GM12878 (cell line): ENCODE data around the gene ZNF592. TPM values are rescaled to one million over a fixed set of nuclear protein-coding genes. Genes with fewer than 3 reads are reported as not detected.

Source experiments
- ATAC-seq: fragments of 200-7000 bp; cut with Tn5 transposase; 3 replicates; pipeline ENCODE4 v1.9.1; 2020; ENCODE audit warnings: mild to moderate bottlenecking, moderate library complexity
- BruUV-seq: library from RNA; stranded (reverse); fragments of 400-500 nt; replicated peaks from 2 replicates; lab custom pipeline; 2021; lab: Mats Ljungman, UMichigan
- CTCF ChIA-PET: fragments of 300-600 bp; sonication (Branson Sonifier 250); formaldehyde crosslinking; extraction: SDS; loops from one replicate; lab custom pipeline; 2021; ENCODE audit warnings: inconsistent platforms; lab: Yijun Ruan, JAX
- POLR2A ChIA-PET: fragments of 350-600 bp; formaldehyde crosslinking; extraction: SDS; loops from one replicate; lab custom pipeline; 2021; ENCODE audit warnings: inconsistent platforms; lab: Charles Lee
- RAD21 ChIA-PET: fragments of 300-600 bp; sonication (Branson Sonifier 250); formaldehyde crosslinking; loops from one replicate; lab custom pipeline; 2023; ENCODE audit warnings: antibody characterized with exemption; ENCODE audit not compliant: unreplicated experiment; lab: Charles Lee
- SMC1A ChIA-PET: fragments of 300-600 bp; sonication (Branson Sonifier 250); formaldehyde crosslinking; loops from one replicate; lab custom pipeline; 2023; ENCODE audit not compliant: unreplicated experiment, uncharacterized antibody; lab: Charles Lee
- DNase-seq: peaks from one replicate; pipeline ENCODE4 v3.0.0-alpha.2; 2011; ENCODE audit warnings: low read depth, low spot score
- FAIRE-seq: peaks from 3 replicates; lab custom pipeline; 2011; peaks lifted over from hg19 to GRCh38; lab: Jason Lieb, UNC
- H2AFZ ChIP-seq: 2 replicates; pipeline ENCODE4 v1.6.0; 2011; ENCODE audit warnings: low read depth, low read length, control low read depth; ENCODE audit not compliant: control insufficient read depth
- H3K27ac ChIP-seq: 2 replicates; pipeline ENCODE4 v1.5.1; 2011; ENCODE audit warnings: control low read depth; ENCODE audit not compliant: control insufficient read depth, insufficient read depth
- H3K27me3 ChIP-seq, 2 experiments: replicated peaks in 1 of 2; 2 replicates each; pipeline versions ENCODE4 v1.6.0 to v1.6.1; 2011; ENCODE audit warnings: low read length in 1 of 2; ENCODE audit not compliant: control insufficient read depth in 2 of 2, insufficient read depth in 2 of 2
- H3K36me3 ChIP-seq, 2 experiments: 2 replicates each; pipeline ENCODE4 v1.5.1; 2011; ENCODE audit warnings: low read length in 1 of 2; ENCODE audit not compliant: control insufficient read depth in 2 of 2, insufficient read depth in 2 of 2
- H3K4me1 ChIP-seq: 2 replicates; pipeline ENCODE4 v1.6.1; 2011; ENCODE audit warnings: mild to moderate bottlenecking, low read length, moderate library complexity, mixed read lengths; ENCODE audit not compliant: control insufficient read depth, insufficient read depth
- H3K4me2 ChIP-seq: 2 replicates; pipeline ENCODE4 v1.6.0; 2011; ENCODE audit warnings: control low read depth; ENCODE audit not compliant: control insufficient read depth, insufficient read depth
- H3K4me3 ChIP-seq: fragments of 200-600 bp; sonication (generic); 2 replicates; pipeline ENCODE4 v1.5.1; 2016
- H3K79me2 ChIP-seq: 2 replicates; pipeline ENCODE4 v1.6.0; 2011; ENCODE audit warnings: low read length; ENCODE audit not compliant: control insufficient read depth, insufficient read depth
- H3K9ac ChIP-seq: 2 replicates; pipeline ENCODE4 v1.8.0; 2011; ENCODE audit warnings: low read length, control low read depth, mixed read lengths; ENCODE audit not compliant: control insufficient read depth, insufficient read depth
- H3K9me3 ChIP-seq: replicated peaks from 3 replicates; pipeline ENCODE4 v1.5.1; 2011; ENCODE audit warnings: mild to moderate bottlenecking, low read length; ENCODE audit not compliant: control insufficient read depth, insufficient read depth
- H4K20me1 ChIP-seq: 2 replicates; pipeline ENCODE4 v1.6.0; 2011; ENCODE audit not compliant: control insufficient read depth, insufficient read depth
- BACH1 ChIP-seq: fragments of 450-650 bp; IDR thresholded peaks from 2 replicates; pipeline ENCODE4 v1.6.1; 2017; ENCODE audit warnings: mild to moderate bottlenecking, borderline replicate concordance
- MXI1 ChIP-seq: fragments of 150-350 bp; IDR thresholded peaks from 2 replicates; pipeline ENCODE4 v1.6.1; 2011; ENCODE audit warnings: low read depth, mild to moderate bottlenecking, inconsistent platforms, low read length, improper control_type of control experiment
- RBBP5 ChIP-seq: fragments of 200-600 bp; sonication (generic); conservative IDR thresholded peaks from 2 replicates; pipeline ENCODE4 v1.6.1; 2016
- STAT1 ChIP-seq: fragments of 450-650 bp; conservative IDR thresholded peaks from 2 replicates; pipeline ENCODE4 v1.6.1; 2014; ENCODE audit warnings: antibody characterized with exemption, mild to moderate bottlenecking
- SUPT20H ChIP-seq: IDR thresholded peaks from 2 replicates; pipeline ENCODE4 v1.6.1; 2011; ENCODE audit warnings: low read depth, mild to moderate bottlenecking, low read length, moderate library complexity, borderline replicate concordance; ENCODE audit not compliant: control insufficient read depth
- SUZ12 ChIP-seq: fragments of 200-600 bp; sonication (generic); IDR thresholded peaks from one replicate; pipeline ENCODE4 v1.6.1; 2018; ENCODE audit warnings: antibody characterized with exemption, mild to moderate bottlenecking; ENCODE audit not compliant: unreplicated experiment
- TCF3 ChIP-seq: IDR thresholded peaks from 2 replicates; pipeline ENCODE4 v1.6.1; 2012; ENCODE audit warnings: low read depth, mild to moderate bottlenecking, low read length, borderline replicate concordance; ENCODE audit not compliant: insufficient read depth
- WGBS: methylation state at CpG from one replicate; pipeline ENCODE4 v1.1.6; 2016; ENCODE audit warnings: low lambda C conversion rate; ENCODE audit not compliant: insufficient replicate concordance, insufficient coverage; ENCODE audit errors: missing lambda C conversion rate; 5-methylcytosine and 5-hydroxymethylcytosine counted together
- in situ Hi-C: fragments of 300-500 bp; cut with MboI; formaldehyde crosslinking; loops from 9 replicates; pipeline ENCODE4 v1.14.3; 2018; ENCODE audit warnings: mixed read lengths
- intact Hi-C: fragments of 100-400 bp; cut with micrococcal nuclease; formaldehyde crosslinking; loops from one replicate; pipeline ENCODE4 v1.14.2; 2022; ENCODE audit not compliant: unreplicated experiment
- polyA plus RNA-seq, 11 experiments: library from polyadenylated mRNA; depleted of rRNA in 4 of 11; unstranded in 6 of 11; stranded (reverse) in 5 of 11; fragments of >200 nt; fragmentation: Nextera tagmentation in 4 of 11; fragmentation: Illumina TruSeq in 1 of 11; extraction: Ambion mirVana in 4 of 11; extraction: Trizol in 1 of 11; gene quantifications; 1 replicate in 1 of 11; 2 replicates in 10 of 11; pipeline versions ENCODE4 v1.2.1 to v1.2.3, GENCODE V29; 2011 to 2016; ENCODE audit warnings: inconsistent platforms in 2 of 11, missing spikeins in 2 of 11, low read depth in 1 of 11
- total RNA-seq, 4 experiments: library from RNA; depleted of rRNA in 3 of 4; stranded (reverse); fragments of >200 nt in 3 of 4; fragmentation: Illumina TruSeq in 1 of 4; extraction: Trizol in 1 of 4; gene quantifications; 2 replicates each; pipeline versions ENCODE4 v1.2.1 to v1.2.3, GENCODE V29; 2013 to 2021
- TF ChIP-seq, protein P1 (sequence below): fragments of 450-650 bp; IDR thresholded peaks from 2 replicates; pipeline ENCODE4 v1.6.1; 2016; ENCODE audit warnings: mild to moderate bottlenecking, moderate library complexity, borderline replicate concordance

Gene ZNF592
- total and polyA plus RNA-seq, 10 of the 15 experiments (the other 5 are each of a cell fraction or from before 2014, with no cell fraction given): 0.95 to 23.7 (median 8.6) TPM

DNA sequence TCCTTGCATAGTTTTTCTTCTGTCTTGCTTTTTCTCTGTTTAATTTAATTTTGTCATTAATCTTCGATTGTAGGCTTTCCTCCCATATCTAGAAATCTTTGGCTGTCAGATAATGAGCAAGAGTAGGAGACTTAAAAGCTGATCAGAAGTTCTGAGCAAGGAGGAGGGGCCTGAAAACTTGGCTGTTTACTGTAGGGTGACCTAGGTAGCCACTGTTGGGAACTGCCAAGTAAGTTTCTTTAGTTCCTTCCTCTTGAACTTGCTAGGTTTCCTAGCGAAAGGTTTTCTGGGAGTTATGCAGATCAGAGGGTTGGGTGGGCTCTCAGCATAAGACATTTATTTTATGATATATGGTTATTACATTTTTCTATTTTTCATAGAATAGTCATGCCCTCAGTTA lies 83.2 kb downstream of the ZNF592 start:
- TF ChIP-seq MXI1 (no peak), SUZ12 (no peak), STAT1 (no peak), BACH1 (no peak), RBBP5 (no peak), TCF3 (no peak), SUPT20H (no peak)
- TF ChIP-seq, protein P1, sequence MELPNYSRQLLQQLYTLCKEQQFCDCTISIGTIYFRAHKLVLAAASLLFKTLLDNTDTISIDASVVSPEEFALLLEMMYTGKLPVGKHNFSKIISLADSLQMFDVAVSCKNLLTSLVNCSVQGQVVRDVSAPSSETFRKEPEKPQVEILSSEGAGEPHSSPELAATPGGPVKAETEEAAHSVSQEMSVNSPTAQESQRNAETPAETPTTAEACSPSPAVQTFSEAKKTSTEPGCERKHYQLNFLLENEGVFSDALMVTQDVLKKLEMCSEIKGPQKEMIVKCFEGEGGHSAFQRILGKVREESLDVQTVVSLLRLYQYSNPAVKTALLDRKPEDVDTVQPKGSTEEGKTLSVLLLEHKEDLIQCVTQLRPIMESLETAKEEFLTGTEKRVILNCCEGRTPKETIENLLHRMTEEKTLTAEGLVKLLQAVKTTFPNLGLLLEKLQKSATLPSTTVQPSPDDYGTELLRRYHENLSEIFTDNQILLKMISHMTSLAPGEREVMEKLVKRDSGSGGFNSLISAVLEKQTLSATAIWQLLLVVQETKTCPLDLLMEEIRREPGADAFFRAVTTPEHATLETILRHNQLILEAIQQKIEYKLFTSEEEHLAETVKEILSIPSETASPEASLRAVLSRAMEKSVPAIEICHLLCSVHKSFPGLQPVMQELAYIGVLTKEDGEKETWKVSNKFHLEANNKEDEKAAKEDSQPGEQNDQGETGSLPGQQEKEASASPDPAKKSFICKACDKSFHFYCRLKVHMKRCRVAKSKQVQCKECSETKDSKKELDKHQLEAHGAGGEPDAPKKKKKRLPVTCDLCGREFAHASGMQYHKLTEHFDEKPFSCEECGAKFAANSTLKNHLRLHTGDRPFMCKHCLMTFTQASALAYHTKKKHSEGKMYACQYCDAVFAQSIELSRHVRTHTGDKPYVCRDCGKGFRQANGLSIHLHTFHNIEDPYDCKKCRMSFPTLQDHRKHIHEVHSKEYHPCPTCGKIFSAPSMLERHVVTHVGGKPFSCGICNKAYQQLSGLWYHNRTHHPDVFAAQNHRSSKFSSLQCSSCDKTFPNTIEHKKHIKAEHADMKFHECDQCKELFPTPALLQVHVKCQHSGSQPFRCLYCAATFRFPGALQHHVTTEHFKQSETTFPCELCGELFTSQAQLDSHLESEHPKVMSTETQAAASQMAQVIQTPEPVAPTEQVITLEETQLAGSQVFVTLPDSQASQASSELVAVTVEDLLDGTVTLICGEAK: no peak
- H3K9ac ChIP-seq: no peak overlapping the region
- ChIA-PET RAD21 (no interaction called here), SMC1A (no interaction called here), CTCF (interaction anchor here (0.6 kb wide), 2 partner anchors 194 to 233 kb away, joined by 3 read pairs; no protein-coding TSS in a partner anchor), POLR2A (no interaction called here)
- H3K9me3 ChIP-seq: no peaks in the 10 kb centered on the region
- no peak overlapping the region for H3K27ac ChIP-seq
- BruUV-seq: no TSS peak
- ATAC-seq (no peak), DNase-seq (no peak), FAIRE-seq (no peak)
- H3K4me2 ChIP-seq: no peak overlapping the region
- no peaks in the 10 kb centered on the region for H3K4me1 ChIP-seq
- H3K36me3 ChIP-seq: no peaks in the 10 kb centered on the region
- in situ Hi-C loops (no loop called here), intact Hi-C loops (no loop called here)
- H3K27me3 ChIP-seq: peaks cover 2 to 6% of the 10 kb centered on the region in 2 experiments; a peak in 3 of 4 replicates
- no peaks in the 10 kb centered on the region for H4K20me1 ChIP-seq
- H2AFZ ChIP-seq: no peak overlapping the region
- H3K79me2 ChIP-seq: no peaks in the 10 kb centered on the region
- no peak overlapping the region for H3K4me3 ChIP-seq
- WGBS: 34% methylated on average over 2 of the region's 2 CpGs
